ENCODE data around the gene ZNRF3. TPM values are rescaled to one million over a fixed set of nuclear protein-coding genes. Genes with fewer than 3 reads are reported as not detected.

ZNRF3 gene
- total and polyA plus RNA-seq, 2 experiments from 2014 or later, result 11.1 to 32.2 TPM

DNA sequence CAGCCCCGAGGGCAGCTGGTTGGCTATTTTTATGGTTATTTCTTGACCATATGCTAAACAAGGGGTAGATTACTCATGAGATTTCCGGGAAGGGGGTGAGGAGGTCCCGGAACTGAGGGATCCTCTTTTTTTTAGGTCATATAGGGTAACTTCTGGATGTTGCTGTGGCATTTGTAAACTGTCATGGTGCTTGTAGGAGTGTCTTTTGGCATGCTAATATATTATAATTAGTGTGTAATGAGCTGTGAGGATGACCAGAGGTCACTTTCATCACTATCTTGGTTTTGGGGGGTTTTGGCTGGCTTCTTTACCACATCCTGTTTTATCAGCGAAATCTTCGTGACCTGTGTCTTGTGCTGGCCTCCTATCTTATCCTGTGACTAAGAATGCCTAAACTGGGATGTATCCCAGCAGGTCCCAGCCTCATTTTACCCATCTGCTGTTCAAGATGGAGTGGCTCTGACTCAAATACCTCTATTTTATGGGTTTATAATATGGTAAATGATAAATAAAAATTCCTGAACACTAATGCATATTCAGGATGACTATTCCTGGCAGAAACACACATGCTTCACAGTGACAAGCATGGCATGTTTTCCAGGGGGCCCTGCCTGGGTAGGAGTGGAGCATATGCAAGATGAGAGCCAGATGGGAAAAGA lies 200.7 kb downstream of the ZNRF3 start:
- DNase-seq (ENCODE audit: low spot score) (no peak), ATAC-seq (peak; percentile 48)
- Histone ChIP-seq H3K4me2 (peak overlapping the region; percentile 55), H3K4me1 (ENCODE audit: insufficient read depth) (peaks cover 38% of the 10 kb centered on the region), H3K4me3 (no peak overlapping the region), H3K9me2 (ENCODE audit: insufficient read depth) (no peaks in the 10 kb centered on the region), H3K27ac (ENCODE audit: low read depth) (peak overlapping the region; percentile 33), H3F3A (replicated peaks; ENCODE audit: low read depth) (no peaks in the 10 kb centered on the region), H4K20me1 (replicated peaks; ENCODE audit: insufficient read depth) (0 out of 2 replicates have a peak, but pooled peaks cover 5% of the 10 kb centered on the region), H3K27me3 (ENCODE audit: insufficient read depth) (no peaks in the 10 kb centered on the region), H2AFZ (no peak overlapping the region), H3K79me2 (replicated peaks; ENCODE audit: insufficient read depth) (no peaks in the 10 kb centered on the region), H3K36me3 (ENCODE audit: insufficient read depth) (no peaks in the 10 kb centered on the region)
- peaks cover 3% of the 10 kb centered on the region for H3K27me3 Mint-ChIP-seq (ENCODE audit: insufficient read depth, low read depth, poor library complexity)
- H3K4me3 Mint-ChIP-seq, result peak overlapping the region; percentile 40; the same call in 2 of the 3 replicates
- peaks cover 24% of the 10 kb centered on the region for H3K4me1 Mint-ChIP-seq
- TF ChIP-seq, protein P1, sequence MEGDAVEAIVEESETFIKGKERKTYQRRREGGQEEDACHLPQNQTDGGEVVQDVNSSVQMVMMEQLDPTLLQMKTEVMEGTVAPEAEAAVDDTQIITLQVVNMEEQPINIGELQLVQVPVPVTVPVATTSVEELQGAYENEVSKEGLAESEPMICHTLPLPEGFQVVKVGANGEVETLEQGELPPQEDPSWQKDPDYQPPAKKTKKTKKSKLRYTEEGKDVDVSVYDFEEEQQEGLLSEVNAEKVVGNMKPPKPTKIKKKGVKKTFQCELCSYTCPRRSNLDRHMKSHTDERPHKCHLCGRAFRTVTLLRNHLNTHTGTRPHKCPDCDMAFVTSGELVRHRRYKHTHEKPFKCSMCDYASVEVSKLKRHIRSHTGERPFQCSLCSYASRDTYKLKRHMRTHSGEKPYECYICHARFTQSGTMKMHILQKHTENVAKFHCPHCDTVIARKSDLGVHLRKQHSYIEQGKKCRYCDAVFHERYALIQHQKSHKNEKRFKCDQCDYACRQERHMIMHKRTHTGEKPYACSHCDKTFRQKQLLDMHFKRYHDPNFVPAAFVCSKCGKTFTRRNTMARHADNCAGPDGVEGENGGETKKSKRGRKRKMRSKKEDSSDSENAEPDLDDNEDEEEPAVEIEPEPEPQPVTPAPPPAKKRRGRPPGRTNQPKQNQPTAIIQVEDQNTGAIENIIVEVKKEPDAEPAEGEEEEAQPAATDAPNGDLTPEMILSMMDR (conservative IDR thresholded peaks at IDR 0.05; ENCODE audit: low read depth in 2 of 2), result no peak
- TF ChIP-seq NANOG (IDR thresholded peaks at IDR 0.05; ENCODE audit: borderline replicate concordance) (no peak), STAT1 (IDR thresholded peaks at IDR 0.05; ENCODE audit: unreplicated experiment) (no peak), EZH2phosphoT487 (IDR thresholded peaks at IDR 0.05; ENCODE audit: unreplicated experiment) (no peak), JUNB (IDR thresholded peaks at IDR 0.05; ENCODE audit: unreplicated experiment) (no peak), EZH2 (IDR thresholded peaks at IDR 0.05; ENCODE audit: low read depth, unreplicated experiment) (no peak), ZNF114 (CRISPR knock-in tag; IDR thresholded peaks at IDR 0.05) (no peak), POLR2AphosphoS5 (IDR thresholded peaks at IDR 0.05; ENCODE audit: low read depth) (no peak), CREB1 (CRISPR knock-in tag; IDR thresholded peaks at IDR 0.05; ENCODE audit: low read depth) (no peak)
- TF ChIP-seq, protein P2, sequence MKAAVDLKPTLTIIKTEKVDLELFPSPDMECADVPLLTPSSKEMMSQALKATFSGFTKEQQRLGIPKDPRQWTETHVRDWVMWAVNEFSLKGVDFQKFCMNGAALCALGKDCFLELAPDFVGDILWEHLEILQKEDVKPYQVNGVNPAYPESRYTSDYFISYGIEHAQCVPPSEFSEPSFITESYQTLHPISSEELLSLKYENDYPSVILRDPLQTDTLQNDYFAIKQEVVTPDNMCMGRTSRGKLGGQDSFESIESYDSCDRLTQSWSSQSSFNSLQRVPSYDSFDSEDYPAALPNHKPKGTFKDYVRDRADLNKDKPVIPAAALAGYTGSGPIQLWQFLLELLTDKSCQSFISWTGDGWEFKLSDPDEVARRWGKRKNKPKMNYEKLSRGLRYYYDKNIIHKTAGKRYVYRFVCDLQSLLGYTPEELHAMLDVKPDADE (IDR thresholded peaks at IDR 0.05), result no peak
- no peaks in the 10 kb centered on the region for H3K9me3 Mint-ChIP-seq
- no peaks in the 10 kb centered on the region for H3K36me3 Mint-ChIP-seq (ENCODE audit: low read depth)
- peak overlapping the region; percentile 55; the same call in 1 of the 2 replicates for H3K27ac Mint-ChIP-seq

DNA sequence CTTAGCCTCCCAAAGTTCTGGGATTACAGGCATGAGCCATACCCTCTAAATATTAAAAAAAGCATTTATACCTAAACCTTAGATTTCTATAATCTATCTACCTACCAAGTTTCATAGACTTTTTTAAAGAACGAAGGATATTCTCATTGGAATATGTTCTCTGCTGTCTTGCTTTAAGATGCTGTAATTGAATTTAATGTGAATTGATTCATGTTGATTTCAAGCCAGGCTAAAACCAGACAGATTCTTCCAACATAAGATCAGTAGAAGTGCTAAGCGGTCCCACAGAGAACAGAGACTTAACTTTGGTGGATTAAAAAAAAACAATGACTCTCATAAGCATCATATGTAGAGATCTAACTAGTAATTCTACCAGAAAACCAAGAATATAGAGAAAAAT lies 203.6 kb downstream of the ZNRF3 start:
- no peak overlapping the region for H2AFZ ChIP-seq
- H3K36me3 Mint-ChIP-seq (ENCODE audit: low read depth), result no peaks in the 10 kb centered on the region
- ATAC-seq, result no peak
- H3K4me1 Mint-ChIP-seq, result peaks cover 24% of the 10 kb centered on the region
- H4K20me1 ChIP-seq (replicated peaks; ENCODE audit: insufficient read depth), result 0 out of 2 replicates have a peak, but pooled peaks cover 5% of the 10 kb centered on the region
- H3K4me3 Mint-ChIP-seq, result no peak overlapping the region
- no peaks in the 10 kb centered on the region for H3K36me3 ChIP-seq (ENCODE audit: insufficient read depth)
- H3K27me3 Mint-ChIP-seq (ENCODE audit: insufficient read depth, low read depth, poor library complexity), result peaks cover 3% of the 10 kb centered on the region
- no peak overlapping the region for H3K4me3 ChIP-seq
- H3K27ac Mint-ChIP-seq, result no peak overlapping the region
- no peaks in the 10 kb centered on the region for H3K79me2 ChIP-seq (replicated peaks; ENCODE audit: insufficient read depth)
- H3K27ac ChIP-seq (ENCODE audit: low read depth), result no peak overlapping the region
- no peak overlapping the region for H3K4me2 ChIP-seq
- no peaks in the 10 kb centered on the region for H3K9me3 Mint-ChIP-seq
- no peaks in the 10 kb centered on the region for H3K27me3 ChIP-seq (ENCODE audit: insufficient read depth)
- no peak for DNase-seq (ENCODE audit: low spot score)
- H3K9me2 ChIP-seq (ENCODE audit: insufficient read depth), result no peaks in the 10 kb centered on the region
- H3F3A ChIP-seq (replicated peaks; ENCODE audit: low read depth), result no peaks in the 10 kb centered on the region
- peaks cover 28% of the 10 kb centered on the region for H3K4me1 ChIP-seq (ENCODE audit: insufficient read depth)
- TF ChIP-seq JUNB (IDR thresholded peaks at IDR 0.05; ENCODE audit: unreplicated experiment), result no peak
- TF ChIP-seq, protein P1 (conservative IDR thresholded peaks at IDR 0.05; ENCODE audit: low read depth in 2 of 2), result no peak
